Activated T-helper 9 cell treated with anti-CD3 and anti-CD28 coated beads, Interleukin-2, amount 50 U/mL, for 16 hours (primary cell): ENCODE data around the gene GFRA4.

Experiments
- DNase-seq: peaks from one replicate; pipeline ENCODE4 v3.0.0-alpha.2; 2020; ENCODE audit warnings: low read depth

GFRA4 gene

DNA sequence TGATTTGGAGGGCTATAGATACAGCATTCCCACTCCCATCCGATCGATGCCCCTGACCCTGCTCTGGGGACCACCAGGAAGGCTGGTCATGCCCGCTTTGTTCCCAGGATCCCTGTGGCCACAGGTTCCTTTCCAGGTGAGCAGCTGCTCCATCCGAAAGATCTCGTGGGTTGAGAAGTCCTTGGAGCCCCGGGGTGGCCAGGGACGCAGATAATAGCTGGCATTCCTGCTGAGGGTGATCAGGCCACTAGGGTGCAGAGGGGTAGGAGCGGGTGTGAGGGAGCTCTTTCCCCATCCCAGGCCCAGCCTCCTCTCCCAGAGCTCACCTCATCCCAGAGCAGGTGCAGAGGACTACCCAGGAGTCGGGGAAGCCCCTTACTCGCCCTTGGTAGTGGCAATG is 11.2 kb upstream of the GFRA4 start:
- no peak for DNase-seq

DNA sequence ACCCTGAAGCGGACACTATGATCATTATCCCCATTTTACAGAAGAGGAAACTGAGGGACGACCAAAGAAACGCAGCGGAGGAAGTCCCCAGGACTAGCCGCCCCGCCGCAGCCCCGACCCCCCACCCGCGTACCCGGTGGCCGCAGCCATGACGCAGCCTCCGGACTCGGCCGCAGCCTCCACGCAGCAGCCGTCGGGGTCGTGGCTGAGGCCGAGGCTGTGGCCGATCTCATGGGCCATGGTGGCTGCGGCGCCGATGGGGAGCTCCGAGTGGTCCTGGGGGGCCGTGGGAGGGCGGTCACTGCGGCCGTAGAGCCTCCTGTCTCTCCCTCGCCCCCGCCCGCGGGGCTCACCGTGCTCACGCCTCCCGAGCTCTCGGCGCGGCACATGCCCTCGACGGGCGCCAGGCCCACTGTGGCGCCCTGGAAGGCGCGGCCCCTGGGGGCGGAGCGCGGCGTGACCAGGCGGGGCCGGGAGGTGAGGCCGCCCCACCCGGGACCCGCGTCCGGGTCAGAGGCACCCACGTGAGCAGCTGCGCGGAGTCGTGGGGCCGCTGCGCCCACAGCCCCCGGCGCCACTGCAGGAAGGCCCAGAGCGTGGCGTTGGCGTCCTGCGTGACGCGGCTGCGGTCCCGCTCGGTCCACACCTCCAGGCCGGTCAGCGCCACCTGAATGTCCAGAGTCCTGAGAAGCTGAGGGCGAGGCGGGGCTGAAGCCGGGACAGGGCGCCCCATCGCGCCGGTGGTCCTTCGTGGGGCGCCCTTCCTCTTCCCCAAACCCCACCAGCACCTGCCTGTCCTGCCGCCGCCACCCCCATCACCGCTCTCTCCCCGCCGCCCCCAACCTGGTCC is 10.2 kb upstream of the GFRA4 start:
- no peak for DNase-seq

DNA sequence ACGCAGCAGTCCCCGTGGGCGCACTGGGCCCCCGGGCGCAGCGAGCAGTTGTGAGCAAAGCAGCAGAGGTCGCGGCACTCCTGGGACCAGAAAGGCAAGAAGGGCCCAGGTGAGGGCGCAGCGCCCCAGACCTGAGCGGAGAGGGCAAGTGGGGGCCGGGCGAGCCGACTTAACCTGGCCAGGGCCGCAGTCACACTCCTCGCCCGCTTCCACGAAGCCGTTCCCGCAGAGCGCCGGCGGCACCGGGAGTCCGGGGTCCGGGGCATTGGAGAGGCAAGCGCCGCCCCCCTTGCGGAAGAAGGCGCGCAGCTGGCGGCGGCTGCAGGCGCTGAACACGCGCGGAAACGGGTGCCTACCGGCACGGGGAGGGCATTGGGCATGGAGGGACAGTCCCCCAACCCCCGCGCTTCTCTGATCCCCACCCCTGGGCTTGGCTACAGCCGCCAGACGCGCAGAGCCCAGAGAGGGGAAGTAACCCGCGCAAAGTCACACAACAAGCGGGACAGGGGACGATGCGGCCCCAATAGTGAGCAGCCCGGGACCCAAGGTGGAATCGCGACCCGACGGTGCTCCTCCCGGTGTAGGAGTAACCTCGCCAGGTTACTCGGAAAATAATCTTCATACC is 9.5 kb upstream of the GFRA4 start:
- DNase-seq: no peak

DNA sequence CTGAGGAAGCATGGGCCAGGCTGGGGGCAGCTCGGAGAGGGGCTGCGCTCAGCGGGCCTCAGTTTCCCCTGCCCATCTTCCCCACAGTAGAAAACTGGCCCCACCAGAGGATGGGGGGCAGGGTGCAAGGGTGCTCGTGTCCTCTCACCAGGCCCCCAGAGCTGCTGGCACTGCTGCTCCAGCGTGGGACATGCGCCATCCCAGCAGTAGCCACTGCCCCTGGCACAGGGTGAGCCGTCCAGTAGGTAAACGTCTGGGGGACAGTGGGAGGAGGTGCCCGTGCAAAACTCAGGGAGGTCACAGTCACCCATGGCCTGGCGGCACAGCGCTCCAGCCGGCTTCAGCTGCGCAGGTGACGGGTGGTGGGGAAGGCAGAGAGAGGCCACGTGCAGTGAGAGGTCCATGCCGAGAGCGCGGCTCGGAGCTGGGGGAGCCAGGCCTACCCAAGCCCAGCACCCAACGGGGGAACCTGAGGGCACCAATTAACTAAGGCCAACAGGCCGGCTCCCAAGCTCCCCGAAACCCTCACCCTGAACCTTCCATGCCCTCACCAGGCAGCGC is 8.9 kb upstream of the GFRA4 start:
- no peak for DNase-seq

DNA sequence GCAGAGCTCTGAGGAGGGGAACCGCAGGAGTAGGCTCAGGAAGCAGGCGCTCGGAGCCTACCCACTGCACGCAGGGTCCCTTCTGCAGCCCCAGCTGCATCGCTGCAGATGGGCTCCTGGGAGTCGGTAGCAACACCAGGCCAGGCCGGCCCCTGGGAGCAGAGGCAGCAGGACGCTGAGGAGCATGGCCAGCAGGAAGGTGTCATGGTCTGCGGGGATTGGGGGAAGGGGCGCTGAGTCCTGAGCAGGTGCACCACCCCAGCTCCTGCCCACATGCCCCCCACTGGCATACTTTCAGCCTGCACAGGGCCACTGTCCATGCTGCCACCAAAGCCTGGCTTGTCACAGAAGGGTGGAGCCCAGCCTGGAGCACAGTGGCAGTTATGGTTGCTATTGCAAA is 7.7 kb upstream of the GFRA4 start:
- no peak for DNase-seq

DNA sequence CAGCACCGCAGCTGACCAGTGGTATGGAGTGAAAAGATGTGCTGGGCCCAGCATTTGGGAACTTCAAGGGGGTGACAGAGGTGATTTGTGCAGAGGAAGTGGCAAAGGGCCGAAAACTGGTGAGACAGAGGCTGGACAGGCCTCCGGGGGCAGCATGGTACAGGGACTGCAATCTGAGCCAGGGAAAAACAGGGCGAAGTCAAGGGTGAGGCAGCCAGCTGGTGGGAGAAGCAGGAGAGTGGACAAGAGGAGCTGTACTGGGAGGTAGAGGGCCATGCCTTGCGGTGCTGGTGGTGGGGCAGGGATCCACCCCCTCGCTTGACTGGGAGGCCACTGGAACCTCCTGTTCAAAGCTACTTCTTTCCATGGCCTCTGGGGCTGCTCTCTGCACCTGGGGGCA is 7.3 kb upstream of the GFRA4 start:
- no peak for DNase-seq

DNA sequence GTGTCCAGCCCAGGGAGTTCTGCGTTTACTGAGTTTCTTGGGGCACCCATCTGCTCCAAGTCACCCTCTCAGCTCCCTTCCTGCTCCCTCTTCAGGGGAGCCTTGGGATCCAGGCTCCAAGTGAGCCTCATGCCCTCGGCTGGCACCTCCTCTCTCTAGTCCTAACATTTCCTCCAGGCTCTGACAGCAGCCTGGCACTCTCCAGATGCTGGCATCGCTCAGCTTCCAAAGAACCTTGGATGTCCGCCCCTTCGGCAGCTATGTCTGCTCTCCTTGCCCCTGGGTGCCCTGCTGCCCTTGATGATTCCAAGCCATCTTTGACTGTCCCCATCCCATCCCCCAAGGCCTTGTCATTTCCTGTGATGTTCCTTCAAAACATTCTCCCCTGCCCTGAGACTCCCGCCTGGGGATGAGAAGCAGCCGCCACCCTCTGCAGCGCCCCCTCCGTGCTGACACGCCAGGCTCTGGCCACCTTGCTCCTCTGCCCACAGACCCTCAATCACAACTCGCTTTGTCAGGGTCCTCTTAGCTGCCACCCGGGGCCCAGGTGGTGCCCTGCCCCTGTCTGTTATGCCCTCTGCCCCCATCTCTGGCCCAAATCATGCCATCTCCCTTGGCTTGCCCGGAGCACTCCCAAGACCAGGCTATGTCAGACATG is 6.6 kb upstream of the GFRA4 start:
- no peak for DNase-seq

DNA sequence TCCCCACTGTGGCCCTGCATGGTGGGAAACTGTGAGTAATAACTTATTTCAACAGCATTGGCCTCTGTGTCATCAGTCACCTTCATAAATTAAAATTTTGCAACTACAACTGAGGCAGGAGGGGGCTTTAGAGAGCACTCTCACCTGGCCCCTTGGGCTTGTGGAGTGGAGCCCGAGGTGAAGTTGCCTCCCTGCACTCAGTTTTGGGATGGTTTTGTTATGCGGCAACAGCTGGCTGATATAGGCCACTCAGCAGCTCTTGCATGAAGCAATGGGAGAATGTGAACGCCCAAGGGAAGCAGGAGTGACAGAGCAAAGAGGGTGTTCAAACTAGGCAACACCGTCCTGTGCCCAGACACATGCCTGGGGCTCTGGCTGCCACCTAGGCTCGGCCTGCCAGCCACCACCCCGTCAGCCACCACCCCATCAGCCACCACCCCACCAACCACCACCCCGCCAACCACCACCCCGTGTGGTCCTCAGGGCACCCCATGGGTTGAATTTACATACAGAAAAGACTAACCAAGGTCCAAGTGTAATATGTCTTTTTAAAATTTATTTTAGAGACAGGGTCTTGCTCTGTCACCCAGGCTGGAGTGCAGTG is 4.3 kb upstream of the GFRA4 start:
- DNase-seq: no peak

DNA sequence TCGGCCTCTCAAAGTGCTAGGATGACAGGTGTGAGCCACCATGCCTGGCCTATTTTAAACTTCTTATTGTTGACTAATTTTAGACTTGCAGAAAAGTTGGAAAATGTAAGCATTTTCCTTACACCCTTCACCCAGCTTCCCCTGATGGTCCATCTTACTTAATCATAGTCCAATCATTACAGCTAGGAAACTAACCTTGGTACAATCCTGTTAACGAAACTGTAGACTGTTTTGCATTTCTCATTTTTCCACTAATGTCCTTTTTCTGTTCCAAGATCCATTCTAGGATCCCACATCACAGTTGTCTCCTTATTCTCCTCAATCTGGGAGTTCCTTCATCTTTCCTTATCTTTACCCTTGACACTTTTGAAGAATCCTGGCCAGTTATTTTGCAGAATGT is 659 bp upstream of the GFRA4 start:
- DNase-seq: no peak

DNA sequence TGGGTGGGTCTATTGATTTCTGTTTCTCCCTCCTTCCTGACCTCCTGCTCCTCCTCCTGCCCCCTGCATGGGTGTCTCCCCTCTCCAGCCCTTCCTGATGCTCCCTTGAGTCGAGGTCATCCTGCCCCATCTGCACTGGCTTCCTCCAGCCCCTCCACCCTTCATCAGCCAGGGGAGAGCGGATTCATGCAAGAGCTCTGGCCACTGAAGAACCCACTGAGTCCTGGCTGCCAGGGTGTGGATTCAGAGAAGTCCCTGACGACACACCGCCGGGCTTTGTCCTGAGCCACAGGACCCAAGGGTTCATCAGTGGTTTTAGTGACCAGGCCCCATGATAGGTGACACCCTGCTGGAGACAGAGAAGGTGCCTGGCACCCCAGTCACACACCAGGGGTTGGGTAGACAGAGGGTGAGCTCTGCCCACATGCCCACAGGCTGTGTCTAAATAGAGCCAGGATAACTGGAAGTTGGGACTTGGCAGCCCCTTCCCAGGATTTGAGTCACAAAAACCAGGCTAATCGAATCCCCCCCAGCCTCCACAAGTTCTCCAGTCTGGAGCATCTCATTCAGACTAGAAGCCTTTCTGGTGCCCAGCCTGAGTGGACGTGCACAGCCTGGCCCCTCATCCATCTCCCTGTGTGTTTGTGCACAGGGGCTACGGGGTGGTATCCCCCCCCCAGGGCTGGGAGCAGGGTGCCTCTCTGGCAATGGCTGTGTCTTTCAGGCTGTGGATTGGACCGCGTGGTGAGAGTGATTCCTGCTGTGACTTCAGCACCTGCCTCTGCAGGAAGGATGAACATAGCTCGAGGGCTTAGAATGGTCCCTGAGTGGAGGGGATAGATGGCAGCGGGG is 1.2 kb downstream of the GFRA4 start:
- no peak for DNase-seq

DNA sequence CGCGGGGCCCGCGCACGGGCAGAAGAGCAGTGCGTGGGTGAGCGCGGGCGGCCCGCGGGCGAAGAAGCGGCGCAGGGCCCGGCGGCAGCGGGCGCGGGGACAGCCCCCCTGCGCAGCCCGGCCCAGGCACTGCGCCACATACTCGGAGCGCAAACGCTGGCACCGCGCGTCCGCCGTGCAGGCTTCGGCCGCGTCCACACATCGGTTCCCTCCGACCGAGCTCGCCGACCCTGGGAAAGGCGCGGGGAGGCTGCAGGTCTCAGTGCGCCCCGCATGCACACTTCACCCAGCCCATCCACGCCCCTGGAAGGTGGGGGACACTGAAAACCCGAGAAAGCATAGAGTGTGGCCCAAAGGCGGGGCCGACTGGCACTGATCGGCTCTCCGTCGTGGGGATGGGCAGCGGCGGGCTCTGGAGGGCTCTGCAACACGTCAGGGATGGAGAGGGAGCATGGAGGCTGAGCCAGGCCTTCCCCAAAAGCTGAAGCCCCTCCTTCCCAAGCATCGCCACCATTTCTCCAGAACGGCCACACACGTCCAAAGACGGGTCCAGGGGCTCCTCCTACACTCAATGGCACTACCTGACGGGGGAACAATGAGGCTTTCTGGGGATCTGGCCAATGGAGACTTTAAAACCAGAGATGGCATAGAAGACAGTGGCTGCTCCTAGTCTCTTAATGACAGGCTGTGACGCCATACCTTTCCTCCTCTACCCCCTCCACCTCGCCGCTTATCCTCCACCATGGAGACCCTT is 2.0 kb downstream of the GFRA4 start:
- DNase-seq: no peak

DNA sequence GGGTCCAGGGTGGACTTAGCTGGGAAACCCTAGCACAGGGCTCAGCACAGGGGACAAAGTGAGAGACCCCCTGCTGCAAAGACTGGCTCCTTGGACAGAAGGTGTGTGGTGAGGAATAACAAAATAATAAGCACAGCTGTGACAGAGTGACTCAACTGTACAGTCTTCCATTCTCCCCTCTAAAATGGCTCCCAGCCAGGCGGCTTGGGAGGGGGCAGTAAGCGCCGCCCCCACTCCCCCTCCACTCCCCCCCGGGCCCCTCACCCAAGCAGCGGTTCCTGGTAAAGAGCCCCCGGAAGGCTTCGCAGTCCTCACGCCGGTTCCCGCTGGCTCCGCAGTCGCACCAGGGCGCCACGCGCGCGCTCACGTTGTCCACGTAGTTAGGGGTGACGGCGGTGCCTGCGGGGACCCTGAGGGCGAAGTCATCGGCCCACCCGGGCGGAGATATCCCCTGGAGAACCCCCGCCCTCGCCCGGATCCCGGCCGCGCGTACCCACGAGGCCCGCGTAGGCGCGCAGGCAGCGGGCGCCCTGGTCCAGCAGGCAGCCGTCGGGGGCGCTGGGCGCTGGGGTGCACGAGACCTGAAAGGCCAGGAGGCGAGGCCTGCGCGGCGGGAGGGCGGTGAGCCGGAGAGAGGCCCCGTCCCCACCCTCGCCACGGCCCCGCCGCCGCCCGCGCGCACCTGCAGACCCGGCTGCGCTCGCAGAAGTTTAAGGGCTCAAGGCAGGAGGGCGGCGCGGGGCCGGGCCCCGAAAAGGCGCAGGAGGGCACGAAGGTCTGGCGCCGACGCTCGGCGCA is 2.7 kb downstream of the GFRA4 start:
- DNase-seq: no peak

DNA sequence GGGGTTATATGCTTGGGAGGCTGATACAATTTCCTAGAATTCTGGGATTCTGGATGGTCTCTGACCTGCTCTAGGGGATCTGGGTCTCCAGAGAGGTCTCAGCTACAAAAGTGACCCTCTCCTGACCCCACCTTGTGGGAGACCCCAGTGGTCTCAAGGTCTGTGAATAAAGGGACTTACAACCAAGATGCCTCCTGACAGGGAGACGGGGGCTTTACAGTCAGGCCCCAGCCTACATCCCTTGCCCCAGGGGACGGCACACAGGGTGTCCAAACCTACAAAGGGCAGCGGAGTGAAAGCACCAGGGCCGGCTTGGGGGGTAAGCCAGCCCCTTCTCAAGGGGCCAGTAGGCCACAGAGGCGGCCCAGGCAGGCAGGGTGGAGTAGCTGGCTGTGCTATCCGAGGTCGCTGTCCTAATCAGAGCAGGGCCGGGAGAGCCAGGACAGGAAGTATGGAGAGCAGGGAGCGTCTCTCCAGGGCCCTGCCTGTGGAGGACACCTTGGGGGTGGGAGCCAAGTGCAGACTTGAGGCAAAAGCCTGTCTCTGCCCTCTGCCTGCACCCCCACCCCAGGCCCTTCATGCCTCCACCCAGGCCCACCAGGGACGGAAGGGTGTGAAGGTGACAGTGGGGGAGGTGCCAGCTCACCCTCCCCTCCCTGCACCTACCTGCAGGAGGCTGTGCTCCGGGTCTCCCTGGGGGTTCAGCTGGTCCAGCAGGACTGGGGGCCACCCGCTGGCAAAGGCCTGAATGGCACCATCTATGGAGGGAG is 3.5 kb downstream of the GFRA4 start:
- no peak for DNase-seq

DNA sequence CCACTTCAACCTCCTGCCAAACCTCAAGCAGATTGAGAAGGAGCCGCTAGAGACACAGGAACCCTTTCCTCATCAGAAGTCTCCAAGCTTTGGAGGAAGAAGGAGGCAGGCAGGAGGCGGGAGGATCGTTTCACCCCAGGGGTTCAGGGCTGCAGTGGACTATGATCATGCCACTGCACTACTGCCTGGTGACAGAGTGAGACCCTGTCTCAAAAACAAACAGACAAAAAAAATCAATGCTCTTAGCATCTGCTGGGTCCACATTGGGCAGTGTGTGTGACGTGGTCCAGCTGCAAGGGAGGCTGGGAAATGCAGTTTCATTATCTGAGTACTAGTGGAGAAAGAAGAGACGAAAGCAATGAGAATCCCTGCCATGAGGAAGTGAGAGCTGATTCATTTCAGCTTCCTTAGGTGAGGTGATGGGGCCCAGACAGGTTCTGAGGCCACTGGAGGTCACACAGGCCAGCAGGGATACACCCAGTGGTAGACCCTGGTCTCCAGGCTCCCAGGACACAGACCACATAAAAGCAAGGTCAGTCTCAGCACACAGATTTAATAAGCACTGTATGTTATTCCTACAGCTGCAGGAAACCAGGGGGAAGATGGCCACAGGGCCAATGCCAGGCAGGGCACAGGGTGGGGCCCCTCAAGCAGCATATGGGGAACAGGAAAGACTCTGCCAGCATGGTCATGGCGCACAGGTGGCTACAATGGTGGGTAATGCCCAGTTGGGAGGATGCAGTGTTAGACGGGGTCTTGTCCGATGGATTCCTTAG is 4.3 kb downstream of the GFRA4 start:
- DNase-seq: no peak

DNA sequence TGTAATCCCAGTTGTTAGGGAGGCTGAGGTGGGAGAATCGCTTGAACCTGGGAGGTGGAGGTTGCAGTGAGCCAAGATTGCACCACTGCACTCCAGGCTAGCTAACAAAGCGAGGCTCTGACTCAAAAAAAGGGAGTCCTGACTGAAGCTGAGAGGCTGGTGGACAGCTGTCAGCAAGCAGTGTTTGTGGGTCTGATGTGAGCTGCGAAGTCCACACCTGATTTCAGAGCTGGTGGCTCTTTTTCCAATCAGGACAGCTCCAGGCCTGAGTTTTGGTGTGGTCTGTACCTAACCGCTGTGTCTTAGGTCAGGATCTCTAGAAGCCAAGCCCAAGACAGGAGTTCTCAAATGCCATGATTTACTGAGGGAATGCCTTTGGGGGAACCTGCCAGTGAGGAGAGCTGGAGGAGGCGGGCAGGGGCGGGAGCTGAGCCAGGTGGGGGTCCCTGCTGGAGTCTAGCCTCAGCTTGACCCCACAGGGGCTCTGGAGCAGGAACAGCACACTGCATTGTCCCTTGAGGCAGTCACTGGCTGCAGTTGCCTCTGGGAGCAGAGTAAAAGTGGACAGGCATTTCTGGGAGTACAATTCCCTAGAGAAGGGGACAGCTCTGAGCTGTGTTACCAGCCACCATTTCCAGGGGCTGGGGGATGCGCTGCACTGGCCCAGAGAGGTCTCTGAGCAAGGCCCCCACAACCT is 5.0 kb downstream of the GFRA4 start:
- DNase-seq: no peak

DNA sequence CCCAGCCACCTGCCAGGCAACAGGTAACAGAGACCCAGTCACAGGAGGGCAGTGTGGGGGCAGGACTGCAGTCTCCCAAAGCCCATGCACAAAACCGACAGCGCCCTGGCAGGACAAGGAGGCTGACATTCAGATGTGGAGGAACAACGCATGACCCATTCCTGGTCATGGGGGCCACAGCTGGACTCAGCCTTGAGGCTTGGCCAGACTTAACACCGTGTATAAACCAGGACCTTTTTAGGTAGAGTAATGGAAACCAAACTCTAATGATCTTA is 8.1 kb downstream of the GFRA4 start:
- no peak for DNase-seq

DNA sequence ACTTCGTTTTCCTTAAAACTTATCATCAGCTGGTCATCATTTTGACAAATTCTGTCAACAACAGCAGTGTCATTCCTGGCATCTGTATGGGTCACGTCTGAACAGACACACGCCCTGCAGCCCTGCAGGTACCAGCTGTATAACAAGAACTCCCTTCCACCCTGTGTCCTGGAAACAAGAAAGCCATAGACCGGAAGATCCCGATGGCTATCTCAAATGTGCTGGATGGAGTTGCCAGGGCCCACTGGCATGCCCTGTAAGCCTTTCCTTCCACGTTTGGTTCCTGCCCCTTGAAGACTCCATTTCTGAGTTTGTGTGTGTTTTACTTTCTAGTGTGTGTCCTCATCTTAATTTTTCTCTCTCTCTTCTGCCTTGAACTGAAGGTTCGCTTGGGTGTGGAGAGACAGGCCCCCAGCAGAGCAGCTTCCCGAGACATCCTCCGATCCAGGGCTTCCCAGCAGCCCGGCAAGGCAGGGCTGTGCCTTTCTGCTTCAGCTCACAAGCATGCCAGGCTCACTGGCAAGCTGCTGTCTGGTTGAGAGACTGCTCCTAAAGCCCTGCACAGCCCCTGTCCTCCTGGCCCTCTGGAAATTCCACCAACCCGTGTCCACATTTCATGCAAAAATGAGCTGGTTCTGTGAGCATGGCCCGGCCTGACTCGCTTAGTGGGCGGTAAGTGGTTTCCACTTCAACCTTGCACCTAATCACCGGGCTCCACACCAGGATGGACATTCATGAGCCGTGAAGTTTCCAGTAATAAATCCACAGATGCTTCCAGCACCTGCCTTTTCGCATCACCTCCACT is 8.7 kb downstream of the GFRA4 start:
- no peak for DNase-seq
